CD4-positive, alpha-beta T cell treated with Interleukin-12 subunit alpha and Interleukin-12 subunit beta, for 1 hour (primary cell): ENCODE results near the gene XPNPEP3.
"Not testable (repeated sequence)": the region's sequence is repeated elsewhere in the genome, so short reads cannot be mapped to it uniquely, and the experiment has no call there.

Experiments used
- DNase-seq: peaks from one replicate; pipeline ENCODE4 v3.0.0-alpha.2; 2020

XPNPEP3 gene

DNA sequence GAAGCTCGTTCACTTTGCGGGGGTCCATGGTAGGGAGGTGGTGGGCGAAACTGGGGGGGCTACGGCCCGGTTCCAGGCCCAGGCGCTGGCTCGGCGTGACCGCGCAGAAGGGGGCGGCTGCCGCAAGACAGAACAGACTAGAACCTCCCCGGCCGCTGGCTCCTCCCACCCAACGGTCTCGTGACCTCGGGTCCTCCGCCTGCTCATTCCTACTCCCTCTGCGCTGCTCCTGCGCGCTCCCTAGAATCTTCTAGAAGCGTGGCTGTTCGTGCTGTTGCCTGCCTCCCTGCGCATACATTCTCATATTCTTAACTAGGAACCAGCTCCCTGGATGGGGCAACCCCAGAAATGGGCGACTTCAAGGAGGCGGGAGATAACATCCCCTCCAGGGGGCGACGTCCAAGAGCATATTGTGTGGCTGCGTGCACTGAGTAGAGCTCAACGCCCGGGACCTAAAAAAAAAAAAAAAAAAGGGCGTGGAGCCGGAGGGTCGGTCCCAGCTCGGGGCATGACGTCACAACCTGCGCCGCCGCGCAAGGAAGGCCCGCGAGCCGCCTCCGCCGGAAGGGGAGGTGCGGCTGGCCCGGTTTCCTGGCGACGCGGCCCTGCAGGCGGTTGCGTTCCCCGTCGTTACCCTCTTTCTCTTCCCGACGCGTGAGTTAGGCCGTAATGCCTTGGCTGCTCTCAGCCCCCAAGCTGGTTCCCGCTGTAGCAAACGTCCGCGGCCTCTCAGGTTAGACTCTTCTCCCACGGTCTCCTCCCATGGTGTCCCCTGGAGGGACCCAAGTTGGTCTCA lies at the start of gene XPNPEP3, which contains the start of gene ST13:
Gene XPNPEP3 (plus strand): TSS at position 636 of the 796 bp plus-strand sequence. CDS start 34 bp downstream, at position 670.
Gene ST13 (minus strand): TSS at position 127 of the 796 bp plus-strand sequence. CDS start 99 bp downstream, at position 28.
- peak; percentile 97 for DNase-seq

GRCh38 chr22:40808018-40808841 lies 48.7 kb upstream of the XPNPEP3 start:
- no peak for DNase-seq

DNA sequence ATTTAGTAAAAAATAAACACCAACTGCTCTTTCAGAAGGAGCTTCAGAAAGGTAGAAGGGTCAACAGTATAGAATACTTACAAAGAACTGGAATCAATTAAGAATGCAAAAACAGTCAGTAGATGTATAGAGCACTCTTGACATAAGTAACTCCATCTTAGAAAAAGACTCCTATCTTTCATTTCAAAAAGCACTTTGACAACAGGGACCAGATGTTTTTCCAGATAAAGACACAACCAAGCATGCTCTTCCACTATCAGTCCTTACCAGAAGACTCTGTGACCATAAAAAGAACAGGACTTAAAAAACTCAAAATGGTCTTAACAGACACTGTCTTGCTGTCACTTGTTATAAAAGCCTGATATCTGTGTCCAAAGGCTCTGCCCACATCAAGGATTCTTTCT lies 43.0 kb upstream of the XPNPEP3 start:
- DNase-seq: no peak

GRCh38 chr22:40817737-40818136 lies 39.2 kb upstream of the XPNPEP3 start:
- DNase-seq: no peak

GRCh38 chr22:40818192-40818746 lies 38.7 kb upstream of the XPNPEP3 start:
- peak; percentile 24 for DNase-seq

DNA sequence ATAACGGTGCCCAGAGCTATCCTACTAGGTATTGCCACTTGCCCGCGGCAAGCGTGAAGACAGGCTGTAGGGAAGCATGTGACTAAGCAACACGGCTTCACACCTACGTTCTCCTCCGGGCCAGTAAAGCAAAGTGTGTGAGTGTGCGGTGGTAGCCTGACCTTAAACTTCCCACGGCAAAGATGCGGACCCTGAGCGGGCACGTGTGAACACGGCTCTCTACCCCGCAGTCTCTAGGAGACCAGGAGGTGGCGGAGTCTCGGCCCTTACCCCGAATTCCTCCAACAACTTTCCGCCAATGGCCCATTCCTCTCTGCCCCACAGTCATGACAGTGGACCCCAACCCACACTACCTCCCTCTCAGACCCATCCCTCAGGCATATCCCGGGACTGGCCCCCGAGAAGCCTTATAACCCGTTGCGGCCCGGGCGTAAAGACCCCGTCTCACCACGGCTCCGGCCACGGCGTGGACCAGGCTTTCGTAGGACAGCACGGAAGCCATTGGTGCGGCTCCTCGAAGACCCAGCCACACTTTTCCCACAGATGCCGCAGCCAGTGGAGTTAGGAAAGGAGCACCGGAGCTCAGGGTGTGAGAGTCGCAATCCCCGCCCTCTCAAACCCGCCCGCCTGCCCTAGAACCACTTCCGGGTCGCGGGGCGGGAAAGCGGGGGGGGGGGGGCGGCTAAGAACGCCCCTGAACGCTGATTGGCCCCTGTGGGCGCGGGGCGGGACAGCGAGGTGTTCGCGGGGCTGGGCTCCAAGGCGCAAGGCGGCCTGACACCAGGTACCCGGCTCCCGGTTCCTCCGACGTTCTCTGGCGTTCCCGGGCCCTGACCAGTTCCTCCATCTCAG lies 38.0 kb upstream of the XPNPEP3 start, which contains the start of gene SLC25A17:
Gene SLC25A17 (minus strand): TSS at position 600 of the 852 bp plus-strand sequence. CDS start 98 bp downstream, at position 502.
- DNase-seq: peak; percentile 88

GRCh38 chr22:40819599-40820140 lies 37.3 kb upstream of the XPNPEP3 start:
- no peak for DNase-seq

- DNase-seq: no peak
Observed at GRCh38 chr22:40823426-40823825, 33.5 kb upstream of the XPNPEP3 start.

- DNase-seq: not testable (repeated sequence)
Observed at GRCh38 chr22:40826292-40826691, 30.7 kb upstream of the XPNPEP3 start.

DNA sequence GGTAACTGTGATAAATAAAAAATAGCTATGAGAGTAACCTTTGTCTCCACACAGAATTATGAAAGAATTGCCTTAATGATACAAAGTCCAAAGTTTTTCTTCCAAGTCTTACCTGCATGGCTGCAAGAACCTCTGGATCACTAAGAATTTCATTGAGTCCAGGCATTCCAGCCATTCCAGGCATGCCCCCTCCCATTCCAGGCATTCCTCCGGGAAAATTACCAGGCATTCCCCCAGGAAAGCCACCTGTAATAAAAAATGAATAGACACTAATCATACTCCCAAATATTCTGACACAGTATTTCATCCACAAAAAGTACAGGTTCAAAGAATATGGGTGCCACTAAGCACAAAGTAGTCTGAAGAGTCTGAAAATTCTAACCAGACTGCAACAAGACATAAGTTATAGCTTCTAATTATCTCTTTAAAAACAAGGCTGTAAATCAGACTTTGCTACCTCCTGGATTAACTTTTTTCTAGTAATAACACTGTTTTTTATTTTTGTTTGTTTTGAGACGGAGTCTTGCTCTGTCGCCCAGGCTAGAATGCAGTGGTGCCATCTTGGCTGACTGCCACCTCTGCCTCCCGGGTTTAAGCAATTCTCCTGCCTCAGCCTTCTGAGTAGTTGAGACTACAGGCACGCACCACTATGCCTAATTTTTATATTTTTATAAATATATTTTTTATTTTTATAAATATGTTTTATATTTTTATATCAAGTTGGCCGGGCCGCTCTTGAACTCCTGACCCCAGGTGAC lies 29.8 kb upstream of the XPNPEP3 start:
- DNase-seq: no peak

GRCh38 chr22:40829131-40829530 lies 27.8 kb upstream of the XPNPEP3 start:
- DNase-seq: no peak

DNA sequence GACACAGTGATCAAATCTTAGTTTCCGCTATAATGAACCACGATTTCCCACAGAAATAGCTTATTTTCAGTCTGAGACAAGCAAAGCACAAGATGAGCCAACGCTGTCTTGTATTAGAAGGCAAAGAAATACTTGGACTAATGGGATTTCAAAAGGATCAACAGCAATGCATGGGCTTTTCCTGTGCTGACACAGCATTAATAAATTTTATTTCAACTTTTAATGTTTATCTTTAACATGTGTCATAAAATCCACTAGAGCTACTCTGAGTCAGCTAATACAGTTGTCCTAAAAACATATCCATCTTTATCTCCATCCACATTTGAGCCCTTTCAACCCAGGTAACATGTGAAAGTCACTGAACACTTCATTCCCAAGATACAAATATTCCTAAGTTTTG lies 22.3 kb upstream of the XPNPEP3 start:
- no peak for DNase-seq

GRCh38 chr22:40838486-40838885 lies 18.5 kb upstream of the XPNPEP3 start:
- DNase-seq: no peak

DNA sequence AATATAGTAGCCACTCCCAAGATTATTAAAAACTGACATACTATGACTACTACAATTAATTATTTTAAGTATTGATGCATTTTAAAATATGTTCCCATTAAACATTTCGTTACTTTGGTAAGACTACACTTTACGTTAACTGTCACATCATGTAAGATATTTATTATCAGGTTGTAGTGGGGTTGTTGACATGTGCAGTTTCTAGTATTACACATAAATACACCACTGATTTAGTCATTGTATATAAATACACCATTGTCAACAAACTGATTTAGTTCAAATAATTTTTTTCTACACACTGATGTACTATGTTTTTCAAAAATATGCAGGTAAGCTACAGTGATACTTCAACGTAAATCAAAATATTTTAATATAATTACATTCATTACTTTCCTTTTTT lies 12.0 kb upstream of the XPNPEP3 start:
- DNase-seq: no peak

- DNase-seq: not testable (repeated sequence)
Observed at GRCh38 chr22:40845816-40846215, 11.1 kb upstream of the XPNPEP3 start.

- DNase-seq: no peak
Observed at GRCh38 chr22:40853333-40853732, 3.6 kb upstream of the XPNPEP3 start.

DNA sequence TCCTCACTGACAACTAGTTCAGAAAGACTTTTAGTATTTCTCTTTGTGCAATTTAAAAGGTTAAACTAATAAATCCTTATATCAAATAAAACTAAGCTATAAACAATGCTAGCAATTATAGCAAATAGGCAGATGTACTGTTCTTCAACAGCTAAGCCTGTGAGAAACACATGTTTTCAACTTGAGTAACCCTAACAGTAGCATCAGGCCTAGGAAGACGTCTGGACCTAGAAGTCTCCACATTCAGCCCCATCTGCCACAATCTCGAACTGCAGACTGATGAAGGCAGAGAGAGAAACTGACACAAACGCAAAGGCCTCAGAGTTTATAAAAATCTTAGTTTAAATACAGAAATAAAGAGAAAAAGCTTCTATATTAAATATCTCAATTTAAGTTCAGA lies 3.0 kb upstream of the XPNPEP3 start:
- DNase-seq: no peak

- peak; percentile 25 for DNase-seq
Observed at GRCh38 chr22:40855071-40855978, 1.6 kb upstream of the XPNPEP3 start.

GRCh38 chr22:40855979-40856512 lies 902 bp upstream of the XPNPEP3 start:
- peak; percentile 39 for DNase-seq

DNA sequence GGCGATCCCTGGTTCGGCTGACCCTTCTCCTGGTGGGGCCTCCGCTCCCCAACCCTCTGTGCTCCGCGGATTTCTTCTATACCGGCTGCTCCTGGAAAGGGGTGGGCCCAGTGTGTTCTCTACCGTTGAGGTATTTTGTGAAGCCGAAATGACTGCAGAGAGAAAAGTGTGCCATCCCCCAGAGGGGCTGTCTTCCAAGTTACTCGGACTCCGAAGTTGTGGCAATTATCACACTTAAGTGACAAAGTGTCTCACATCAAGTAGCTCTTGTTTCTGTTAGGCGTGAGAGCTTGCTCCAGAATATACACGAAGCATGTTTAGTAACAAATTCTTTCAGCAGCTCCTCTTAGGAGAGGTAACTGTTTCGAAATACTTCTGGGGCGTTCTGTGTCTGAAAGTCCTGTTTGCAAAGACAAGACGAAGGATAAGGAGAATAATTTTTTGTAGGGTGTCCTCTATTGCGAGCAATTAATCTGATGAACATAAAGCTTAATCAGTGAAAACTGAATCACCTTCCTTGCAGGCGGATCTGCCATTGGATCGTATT lies 434 bp downstream of the XPNPEP3 start:
- DNase-seq: no peak
